Fibroblast of mammary gland (primary cell): ENCODE results near the gene HNRNPH2.

Experiments
- DNase-seq: peaks from one replicate; pipeline ENCODE4 v3.0.0-alpha.2; 2010; ENCODE audit warnings: low read depth
- H3K4me3 ChIP-seq: 2 replicates; pipeline ENCODE4 v1.5.1; 2011; ENCODE audit warnings: low read depth, mild to moderate bottlenecking, low read length, moderate library complexity; ENCODE audit not compliant: control insufficient read depth
- CTCF ChIP-seq: conservative IDR thresholded peaks from 2 replicates; pipeline ENCODE4 v1.5.1; 2011; ENCODE audit warnings: low read depth, low read length, inconsistent platforms; ENCODE audit not compliant: control insufficient read depth, insufficient read depth

HNRNPH2 gene

DNA sequence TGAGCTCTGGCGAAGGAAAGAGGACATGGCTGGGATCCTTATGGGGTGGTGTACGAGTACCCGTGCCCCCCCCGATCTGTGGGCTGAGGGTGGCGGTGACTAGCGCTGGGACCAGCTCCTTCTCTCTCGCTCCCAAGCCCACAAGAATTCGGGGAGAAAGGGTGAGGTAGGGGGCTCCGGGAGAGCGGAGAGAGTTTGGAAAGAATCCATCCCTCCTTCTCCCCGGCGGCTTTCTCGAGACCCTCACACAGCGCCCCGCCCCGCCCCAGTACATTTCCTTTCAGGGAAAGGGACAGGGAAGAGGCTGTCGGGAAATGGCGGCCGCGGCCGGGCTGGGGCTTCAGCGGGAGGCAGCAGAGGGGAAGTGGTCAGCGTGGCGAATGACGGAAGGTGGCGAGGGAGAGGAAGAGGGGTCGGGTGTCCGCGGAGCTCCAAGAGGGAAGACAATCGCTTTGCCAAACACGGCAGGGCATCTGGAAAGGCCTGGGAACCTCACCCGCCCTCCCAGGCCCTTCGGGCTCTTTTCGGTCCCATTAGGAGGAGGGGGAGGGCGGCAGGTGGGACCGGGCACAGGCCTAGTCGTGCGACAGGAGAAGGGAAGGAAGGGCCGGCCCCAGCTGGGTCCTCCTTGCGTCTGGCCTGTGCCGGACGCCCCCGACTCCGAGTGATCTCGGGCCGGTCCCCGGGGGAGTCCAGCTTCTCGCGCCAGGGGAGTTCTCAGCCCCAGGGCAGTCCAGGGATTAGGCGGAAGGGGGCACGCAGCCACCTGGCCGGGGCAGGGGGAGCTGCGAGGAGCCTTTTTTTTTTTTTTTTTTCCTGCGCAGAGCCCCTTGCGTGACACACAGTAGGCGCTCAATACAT lies 10.2 kb downstream of the HNRNPH2 start:
- peak overlapping the region; percentile 52 for H3K4me3 ChIP-seq
- no peak for TF ChIP-seq CTCF
- no peak for DNase-seq

GRCh38 chrX:101419489-101419888 lies 11.5 kb downstream of the HNRNPH2 start:
- no peak for DNase-seq
- TF ChIP-seq CTCF: no peak
- H3K4me3 ChIP-seq: no peak overlapping the region

DNA sequence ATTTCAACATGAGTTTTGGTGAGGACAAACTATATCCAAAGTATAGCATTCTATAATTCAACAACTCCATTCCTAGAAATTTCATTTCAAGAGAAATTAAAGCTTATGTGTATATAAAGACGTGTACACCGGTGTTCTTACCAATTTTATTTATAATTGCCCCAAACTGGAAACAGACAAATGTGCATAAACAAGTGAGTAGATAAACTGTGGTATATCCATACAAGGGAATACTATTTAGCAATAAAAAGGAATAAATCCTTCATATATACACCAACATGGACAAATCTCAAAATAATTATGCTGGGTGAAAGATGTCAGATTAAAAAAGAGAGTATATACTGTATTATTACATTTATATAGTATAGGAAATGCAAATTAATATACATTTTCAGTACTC lies 19.9 kb downstream of the HNRNPH2 start:
- TF ChIP-seq CTCF: no peak
- DNase-seq: no peak
- H3K4me3 ChIP-seq: no peak overlapping the region

DNA sequence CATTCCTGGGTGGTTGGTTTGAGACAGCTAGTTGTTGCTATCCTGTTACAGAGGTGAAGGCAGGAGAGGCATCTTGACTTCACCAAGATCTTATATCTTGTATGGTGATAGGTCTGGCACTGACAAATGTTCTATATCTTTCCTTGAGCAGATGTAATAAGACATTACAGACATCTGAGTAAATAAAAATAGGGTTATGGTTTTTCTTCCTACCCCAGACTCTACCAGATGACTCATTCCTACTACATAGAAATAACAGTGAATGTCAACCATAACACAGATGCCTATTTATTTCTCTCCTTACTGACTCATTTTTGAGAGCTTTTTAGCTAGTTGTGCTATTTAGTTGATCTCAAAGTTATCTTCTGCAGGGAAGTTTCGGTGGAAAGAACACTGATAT lies 21.9 kb downstream of the HNRNPH2 start:
- TF ChIP-seq CTCF: no peak
- no peak overlapping the region for H3K4me3 ChIP-seq
- peak; percentile 73 for DNase-seq

DNA sequence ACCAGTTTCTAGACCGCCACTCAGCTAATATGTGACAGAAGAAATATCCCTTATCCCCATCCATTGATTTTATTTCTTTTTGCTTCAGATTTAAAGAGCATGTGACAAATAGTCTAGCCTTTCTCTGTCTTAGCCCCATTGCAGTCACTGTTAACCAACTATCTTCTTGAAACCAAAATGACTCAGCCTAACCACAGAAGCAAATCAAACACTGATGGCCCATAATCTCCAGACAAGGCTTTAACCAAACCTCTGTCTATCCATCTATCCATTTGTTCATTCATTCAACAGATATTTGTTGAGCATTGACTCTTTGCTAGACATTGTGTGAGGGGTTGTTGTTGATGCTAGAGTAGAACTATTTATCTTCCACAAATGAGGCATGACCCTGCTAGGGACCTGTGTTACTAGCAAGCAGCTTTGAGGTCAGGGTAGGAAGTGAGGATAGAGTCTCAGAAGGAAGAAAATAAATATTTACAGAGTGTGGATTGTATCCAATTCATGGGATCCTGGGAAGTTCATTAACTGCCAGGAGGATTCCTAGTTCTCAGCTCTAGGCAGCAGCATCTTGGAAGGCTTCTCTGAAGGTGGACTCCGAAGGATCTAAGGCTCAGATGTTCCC lies 22.5 kb downstream of the HNRNPH2 start:
- DNase-seq: peak; percentile 69
- H3K4me3 ChIP-seq: no peak overlapping the region
- TF ChIP-seq CTCF: no peak

GRCh38 chrX:101442085-101442484 lies 34.1 kb downstream of the HNRNPH2 start:
- DNase-seq: peak; percentile 12
- no peak for TF ChIP-seq CTCF
- no peak overlapping the region for H3K4me3 ChIP-seq
